ENCODE measurements around the gene F2R. TPM values are rescaled to one million over a fixed set of nuclear protein-coding genes. Genes with fewer than 3 reads are reported as not detected.

The F2R gene
- total and polyA plus RNA-seq, 2 of the 8 experiments (the other 6 are each of a cell fraction or from before 2014, with no cell fraction given): 23.8 to 29.1 TPM

GRCh38 chr5:76694317-76694716, 21.6 kb upstream of the F2R start:
- H3K4me2 ChIP-seq (ENCODE audit: insufficient read depth in 1 of 2, low read depth in 2 of 2, low read length in 2 of 2): no peak overlapping the region
- H3K4me3 ChIP-seq (ENCODE audit: extremely low read depth in 1 of 4, insufficient read depth in 2 of 4, low read depth in 3 of 4, low read length in 4 of 4): no peak overlapping the region
- H3K4me1 ChIP-seq (replicated peaks in 1 of 4; ENCODE audit: control insufficient read depth in 3 of 4, insufficient read depth in 4 of 4, low read length in 3 of 4): no peaks in the 10 kb centered on the region
- no peak overlapping the region for H4K5ac ChIP-seq (ENCODE audit: insufficient read length, low read depth, low read length)
- no peak overlapping the region for H3K23ac ChIP-seq (ENCODE audit: insufficient read length)
- no peak overlapping the region for H4K8ac ChIP-seq (ENCODE audit: extremely low read depth, insufficient read depth, low read length)
- H3K14ac ChIP-seq (ENCODE audit: insufficient read length): no peak overlapping the region
- ChIA-PET POLR2A (ENCODE audit: partially characterized antibody) (no interaction called here), CTCF (ENCODE audit: partially characterized antibody) (interaction anchor here (1.6 kb wide), 1 partner anchor 81 kb away, joined by 3 read pairs; no protein-coding TSS in a partner anchor)
- H3K79me2 ChIP-seq (ENCODE audit: control insufficient read depth in 1 of 2, insufficient read depth in 2 of 2, low read length in 2 of 2): no peaks in the 10 kb centered on the region
- H4K91ac ChIP-seq (replicated peaks; ENCODE audit: insufficient read length, low read length): no peak overlapping the region
- no peak overlapping the region for H3K27ac ChIP-seq (ENCODE audit: low read depth, low read length)
- H3K9ac ChIP-seq (replicated peaks in 1 of 4; ENCODE audit: extremely low read depth in 1 of 4, low read depth in 3 of 4, low read length in 3 of 4): no peak overlapping the region
- H2BK120ac ChIP-seq (replicated peaks; ENCODE audit: low read depth, low read length): no peak overlapping the region
- no peaks in the 10 kb centered on the region for H3K27me3 ChIP-seq (replicated peaks in 1 of 4; ENCODE audit: control insufficient read depth in 3 of 4, extremely low read depth in 1 of 4, insufficient read depth in 3 of 4, low read length in 3 of 4)
- H2BK12ac ChIP-seq (ENCODE audit: low read depth, low read length): no peak overlapping the region
- H2BK20ac ChIP-seq (ENCODE audit: low read length): no peak overlapping the region
- no peaks in the 10 kb centered on the region for H4K20me1 ChIP-seq (replicated peaks in 1 of 2; ENCODE audit: control insufficient read depth in 1 of 2, insufficient read depth in 2 of 2, low read length in 2 of 2)
- H3K36me3 ChIP-seq (ENCODE audit: control insufficient read depth in 2 of 4, insufficient read depth in 4 of 4, low read length in 3 of 4): peaks cover 0 to 10% (median 1%) of the 10 kb centered on the region in 4 experiments; a peak in 2 of 8 replicates
- H3K9me3 ChIP-seq (ENCODE audit: insufficient read depth in 2 of 2, low read depth in 1 of 2, low read length in 1 of 2): no peaks in the 10 kb centered on the region
- WGBS, 2 experiments (ENCODE audit: extremely low coverage in 1 of 2, insufficient coverage in 1 of 2, insufficient read length in 1 of 2, insufficient replicate concordance in 2 of 2, low coverage in 1 of 2, low lambda C conversion rate in 2 of 2, missing lambda C conversion rate in 1 of 2): 48% methylated on average over 2 of the region's 2 CpGs; no CpG with 5 or more reads in 1 of the 2 experiments
- no peak overlapping the region for H2BK5ac ChIP-seq (ENCODE audit: low read depth, low read length)
- FAIRE-seq (no peak), DNase-seq (ENCODE audit: low read depth in 1 of 2, low spot score in 2 of 2) (no peak)
- no peak overlapping the region for H2AK5ac ChIP-seq (ENCODE audit: low read depth, low read length)
- no peak overlapping the region for H2AFZ ChIP-seq (ENCODE audit: low read length)
- H3K23me2 ChIP-seq (ENCODE audit: low read depth, low read length): no peaks in the 10 kb centered on the region
- H2BK15ac ChIP-seq (ENCODE audit: low read length): no peak overlapping the region
- H3K4ac ChIP-seq (replicated peaks; ENCODE audit: insufficient read length, low read depth, low read length): no peak overlapping the region
- no peak overlapping the region for H3K18ac ChIP-seq (ENCODE audit: extremely low read depth, low read length)
- H3K79me1 ChIP-seq (ENCODE audit: low read depth, low read length): no peaks in the 10 kb centered on the region
- no peak overlapping the region for H3K56ac ChIP-seq (replicated peaks; ENCODE audit: insufficient read length, low read depth, low read length)
- TF ChIP-seq CHD2 (IDR thresholded peaks at IDR 0.05; ENCODE audit: low read length) (no peak), EGR1 (IDR thresholded peaks at IDR 0.05; ENCODE audit: borderline replicate concordance, low read depth, low read length) (no peak), CHD1 (IDR thresholded peaks at IDR 0.05; ENCODE audit: low read depth, low read length) (no peak), NRF1 (IDR thresholded peaks at IDR 0.05; ENCODE audit: low read depth, low read length) (no peak), CBX5 (IDR thresholded peaks at IDR 0.05; ENCODE audit: low read depth, low read length) (no peak), TAF1 (IDR thresholded peaks at IDR 0.05; ENCODE audit: low read depth, low read length) (no peak), FOSL1 (IDR thresholded peaks at IDR 0.05; ENCODE audit: insufficient read depth, low read depth, low read length) (no peak), CTCF (IDR thresholded peaks at IDR 0.05; ENCODE audit: control extremely low read depth in 1 of 3, insufficient read depth in 1 of 3, low read depth in 1 of 3, low read length in 3 of 3) (no peak), ZNF274 (IDR thresholded peaks at IDR 0.05; ENCODE audit: borderline replicate concordance, extremely low read depth, low read length) (no peak), YY1 (IDR thresholded peaks at IDR 0.05; ENCODE audit: low read depth, low read length) (no peak), GABPA (IDR thresholded peaks at IDR 0.05; ENCODE audit: borderline replicate concordance, insufficient read depth, low read length) (no peak), SIN3A (conservative IDR thresholded peaks at IDR 0.05 in 1 of 2, IDR thresholded peaks at IDR 0.05 in 1 of 2; ENCODE audit: low read depth in 1 of 2, low read length in 2 of 2) (no peak), JUN (IDR thresholded peaks at IDR 0.05; ENCODE audit: low read depth, low read length) (no peak)

All from H1 (cell line).